Astrocyte (in vitro differentiated cells and primary cell): Measurements from ENCODE around the gene ACOD1. TPM values are rescaled to one million over a fixed set of nuclear protein-coding genes. Genes with fewer than 3 reads are reported as not detected.

Experiments
- DNase-seq: peaks from one replicate; pipeline ENCODE4 v3.0.0-alpha.2; 2010; ENCODE audit warnings: low read depth
- FAIRE-seq: peaks from 2 replicates; lab custom pipeline; 2011; peaks lifted over from hg19 to GRCh38; lab: Jason Lieb, UNC
- H2AFZ ChIP-seq: 2 replicates; pipeline ENCODE4 v1.6.0; 2012; ENCODE audit warnings: low read depth, low read length, inconsistent platforms
- H3K27ac ChIP-seq: 2 replicates; pipeline ENCODE4 v1.5.1; 2011; ENCODE audit warnings: low read depth, low read length, inconsistent platforms
- H3K27me3 ChIP-seq: 2 replicates; pipeline ENCODE4 v1.6.0; 2011; ENCODE audit warnings: low read length, inconsistent platforms; ENCODE audit not compliant: insufficient read depth
- H3K36me3 ChIP-seq: 2 replicates; pipeline ENCODE4 v1.5.1; 2011; ENCODE audit warnings: low read length, inconsistent platforms; ENCODE audit not compliant: insufficient read depth
- H3K4me1 ChIP-seq: 2 replicates; pipeline ENCODE4 v1.5.1; 2011; ENCODE audit warnings: low read length, inconsistent platforms; ENCODE audit not compliant: insufficient read depth
- H3K4me2 ChIP-seq: 2 replicates; pipeline ENCODE4 v1.6.0; 2012; ENCODE audit warnings: low read length, inconsistent platforms
- H3K4me3 ChIP-seq: 2 replicates; pipeline ENCODE4 v1.5.1; 2011; ENCODE audit warnings: low read depth, mild to moderate bottlenecking, low read length, inconsistent platforms; ENCODE audit not compliant: insufficient read depth
- H3K79me2 ChIP-seq: 2 replicates; pipeline ENCODE4 v1.6.0; 2012; ENCODE audit warnings: mild to moderate bottlenecking, low read length, inconsistent platforms; ENCODE audit not compliant: insufficient read depth
- H3K9ac ChIP-seq: 2 replicates; pipeline ENCODE4 v1.6.0; 2012; ENCODE audit warnings: mild to moderate bottlenecking, low read length, inconsistent platforms
- H3K9me3 ChIP-seq: 2 replicates; pipeline ENCODE4 v1.5.1; 2012; ENCODE audit warnings: low read depth, mild to moderate bottlenecking, low read length, inconsistent platforms; ENCODE audit not compliant: insufficient read depth
- H4K20me1 ChIP-seq: 2 replicates; pipeline ENCODE4 v1.6.0; 2012; ENCODE audit warnings: low read length, inconsistent platforms; ENCODE audit not compliant: insufficient read depth
- H3K27ac Mint-ChIP-seq: one replicate; pipeline ENCODE4 v1.8.0; 2021; ENCODE audit warnings: mild to moderate bottlenecking, mixed read lengths; ENCODE audit not compliant: unreplicated experiment
- H3K27me3 Mint-ChIP-seq: one replicate; pipeline ENCODE4 v1.8.0; 2021; ENCODE audit warnings: low read depth, mixed read lengths; ENCODE audit not compliant: unreplicated experiment
- H3K36me3 Mint-ChIP-seq: one replicate; pipeline ENCODE4 v1.8.0; 2021; ENCODE audit warnings: low read depth, mixed read lengths; ENCODE audit not compliant: unreplicated experiment
- H3K4me1 Mint-ChIP-seq: one replicate; pipeline ENCODE4 v1.8.0; 2021; ENCODE audit warnings: low read depth, mixed read lengths; ENCODE audit not compliant: unreplicated experiment
- H3K4me3 Mint-ChIP-seq: one replicate; pipeline ENCODE4 v1.8.0; 2021; ENCODE audit warnings: mild to moderate bottlenecking, moderate library complexity, mixed read lengths; ENCODE audit not compliant: unreplicated experiment
- H3K9me3 Mint-ChIP-seq: one replicate; pipeline ENCODE4 v1.8.0; 2021; ENCODE audit warnings: mild to moderate bottlenecking, mixed read lengths; ENCODE audit not compliant: unreplicated experiment
- EZH2 ChIP-seq: IDR thresholded peaks from 2 replicates; pipeline ENCODE4 v1.6.1; 2012; ENCODE audit warnings: mild to moderate bottlenecking, low read length, inconsistent platforms; ENCODE audit not compliant: insufficient read depth
- total RNA-seq: library from RNA; stranded (reverse); gene quantifications from 2 replicates; pipeline ENCODE4 v1.2.1, GENCODE V29; 2021
- TF ChIP-seq, protein P1 (sequence below): IDR thresholded peaks from 2 replicates; pipeline ENCODE4 v1.5.1; 2011; ENCODE audit warnings: low read depth, mild to moderate bottlenecking, inconsistent platforms, low read length, moderate library complexity; ENCODE audit not compliant: insufficient read depth

Gene ACOD1
- total RNA-seq, 1 donor from 2014 or later, result not detected

DNA sequence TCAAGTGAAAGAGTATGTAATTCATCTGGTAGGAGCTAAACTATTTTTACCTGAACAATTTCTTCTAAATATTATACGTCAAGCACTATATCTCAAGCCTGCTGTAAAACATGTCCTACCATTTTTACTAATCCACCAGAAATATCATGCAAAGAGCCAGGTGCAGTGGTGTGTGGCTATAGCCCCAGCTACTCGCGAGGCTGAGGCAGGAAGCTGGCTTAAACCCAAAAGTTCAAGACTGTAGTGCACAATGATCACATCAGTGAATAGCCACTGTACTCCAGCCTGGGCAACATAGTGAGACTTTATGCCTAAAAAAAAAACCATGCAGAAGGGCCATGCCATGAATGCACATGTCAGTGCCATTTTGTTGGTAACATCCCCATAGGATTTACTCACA, 22.9 kb downstream of the ACOD1 start:
- Mint-ChIP-seq H3K4me3 (no peak overlapping the region), H3K4me1 (peaks cover 7% of the 10 kb centered on the region), H3K27me3 (peaks cover 3% of the 10 kb centered on the region), H3K27ac (no peak overlapping the region), H3K36me3 (no peaks in the 10 kb centered on the region), H3K9me3 (no peaks in the 10 kb centered on the region)
- FAIRE-seq (no peak), DNase-seq (no peak)
- no peaks in the 10 kb centered on the region for H3K9me3 ChIP-seq
- H4K20me1 ChIP-seq, result no peaks in the 10 kb centered on the region
- H3K9ac ChIP-seq, result no peak overlapping the region
- H3K27ac ChIP-seq, result no peak overlapping the region
- H2AFZ ChIP-seq, result no peak overlapping the region
- H3K4me3 ChIP-seq, result no peak overlapping the region
- TF ChIP-seq EZH2, result no peak
- TF ChIP-seq, protein P1, sequence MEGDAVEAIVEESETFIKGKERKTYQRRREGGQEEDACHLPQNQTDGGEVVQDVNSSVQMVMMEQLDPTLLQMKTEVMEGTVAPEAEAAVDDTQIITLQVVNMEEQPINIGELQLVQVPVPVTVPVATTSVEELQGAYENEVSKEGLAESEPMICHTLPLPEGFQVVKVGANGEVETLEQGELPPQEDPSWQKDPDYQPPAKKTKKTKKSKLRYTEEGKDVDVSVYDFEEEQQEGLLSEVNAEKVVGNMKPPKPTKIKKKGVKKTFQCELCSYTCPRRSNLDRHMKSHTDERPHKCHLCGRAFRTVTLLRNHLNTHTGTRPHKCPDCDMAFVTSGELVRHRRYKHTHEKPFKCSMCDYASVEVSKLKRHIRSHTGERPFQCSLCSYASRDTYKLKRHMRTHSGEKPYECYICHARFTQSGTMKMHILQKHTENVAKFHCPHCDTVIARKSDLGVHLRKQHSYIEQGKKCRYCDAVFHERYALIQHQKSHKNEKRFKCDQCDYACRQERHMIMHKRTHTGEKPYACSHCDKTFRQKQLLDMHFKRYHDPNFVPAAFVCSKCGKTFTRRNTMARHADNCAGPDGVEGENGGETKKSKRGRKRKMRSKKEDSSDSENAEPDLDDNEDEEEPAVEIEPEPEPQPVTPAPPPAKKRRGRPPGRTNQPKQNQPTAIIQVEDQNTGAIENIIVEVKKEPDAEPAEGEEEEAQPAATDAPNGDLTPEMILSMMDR, result no peak
- H3K36me3 ChIP-seq, result no peaks in the 10 kb centered on the region
- H3K27me3 ChIP-seq, result peaks cover 11% of the 10 kb centered on the region
- no peaks in the 10 kb centered on the region for H3K4me1 ChIP-seq
- no peak overlapping the region for H3K4me2 ChIP-seq
- H3K79me2 ChIP-seq, result no peaks in the 10 kb centered on the region

DNA sequence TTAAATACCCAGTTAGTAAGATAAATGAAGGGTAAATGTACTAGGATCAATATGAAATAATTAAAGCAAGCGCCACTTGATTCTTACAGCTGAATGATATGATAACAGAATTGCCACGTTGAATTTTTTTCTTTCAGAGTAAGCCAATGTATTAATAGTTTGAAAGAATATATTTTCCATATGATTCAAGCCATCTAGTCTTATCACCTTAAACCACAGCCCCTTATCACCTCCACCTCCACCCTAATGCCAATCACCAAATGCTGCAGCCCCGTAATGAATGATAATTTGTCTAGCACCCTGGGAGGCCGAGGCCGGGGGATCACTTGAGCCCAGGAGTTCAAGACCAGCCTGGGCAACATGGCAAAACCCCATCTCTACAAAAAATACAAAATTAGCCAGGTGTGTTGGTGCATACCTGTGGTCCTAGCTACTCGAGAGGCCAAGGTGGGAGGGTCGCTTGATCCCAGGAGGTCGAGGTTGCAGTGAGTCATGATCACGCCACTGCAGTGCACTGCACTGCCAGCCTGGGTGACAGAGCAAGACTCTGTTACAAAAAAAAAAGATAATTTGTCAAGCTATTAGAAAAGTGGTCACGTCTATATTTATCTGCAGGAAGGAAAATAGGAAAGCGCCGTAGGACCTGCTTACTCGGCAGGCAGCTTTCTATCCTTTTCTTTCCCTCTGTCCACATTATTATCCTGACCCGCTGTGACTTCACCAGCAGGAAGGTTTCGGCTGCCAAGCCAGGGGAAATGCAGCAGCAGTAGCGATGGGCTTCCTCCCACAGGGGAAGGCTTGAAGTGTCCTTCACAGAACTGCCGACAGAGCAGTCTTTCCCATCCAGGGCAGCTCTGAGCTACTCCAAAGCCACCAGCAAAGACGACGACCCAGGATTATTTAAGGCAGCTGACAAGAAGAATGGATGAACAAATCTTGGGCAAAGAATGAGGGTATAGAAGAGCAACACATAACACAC, 23.8 kb downstream of the ACOD1 start:
- H4K20me1 ChIP-seq, result no peaks in the 10 kb centered on the region
- H3K4me3 ChIP-seq, result no peak overlapping the region
- H3K36me3 ChIP-seq, result no peaks in the 10 kb centered on the region
- H3K27me3 Mint-ChIP-seq, result peaks cover 4% of the 10 kb centered on the region
- H3K4me1 ChIP-seq, result peaks cover 3% of the 10 kb centered on the region
- H3K27ac ChIP-seq, result no peak overlapping the region
- H2AFZ ChIP-seq, result no peak overlapping the region
- no peak for DNase-seq
- H3K79me2 ChIP-seq, result no peaks in the 10 kb centered on the region
- H3K9me3 ChIP-seq, result no peaks in the 10 kb centered on the region
- peaks cover 8% of the 10 kb centered on the region for H3K27me3 ChIP-seq
- no peak overlapping the region for H3K4me3 Mint-ChIP-seq
- H3K9me3 Mint-ChIP-seq, result no peaks in the 10 kb centered on the region
- H3K4me1 Mint-ChIP-seq, result peaks cover 4% of the 10 kb centered on the region
- H3K4me2 ChIP-seq, result no peak overlapping the region
- no peak for TF ChIP-seq EZH2
- TF ChIP-seq, protein P1, result no peak
- FAIRE-seq, result no peak
- H3K9ac ChIP-seq, result no peak overlapping the region
- H3K27ac Mint-ChIP-seq, result no peak overlapping the region
- no peaks in the 10 kb centered on the region for H3K36me3 Mint-ChIP-seq
